H1 (cell line): ENCODE results near the gene NR2F1. TPM values are rescaled to one million over a fixed set of nuclear protein-coding genes. Genes with fewer than 3 reads are reported as not detected.
A peak's percentile ranks its signal among the peaks of the same experiment; 100 is the strongest.

Experiments
- BACH1 ChIP-seq: IDR thresholded peaks from 2 replicates; pipeline ENCODE4 v1.6.1; 2012; ENCODE audit warnings: low read length, improper control_type of control experiment
- CHD1 ChIP-seq: IDR thresholded peaks from 2 replicates; pipeline ENCODE4 v1.6.1; 2012; ENCODE audit warnings: low read depth, low read length, improper control_type of control experiment
- EZH2 ChIP-seq: fragments of 200-600 bp; sonication (generic); IDR thresholded peaks from 2 replicates; pipeline ENCODE4 v1.7.1; 2012; ENCODE audit warnings: low read depth, mild to moderate bottlenecking, moderate library complexity, low read length, inconsistent platforms; ENCODE audit not compliant: severe bottlenecking
- PHF8 ChIP-seq: fragments of 200-600 bp; sonication (generic); conservative IDR thresholded peaks from 2 replicates; pipeline ENCODE4 v1.7.1; 2012; ENCODE audit warnings: low read depth, mild to moderate bottlenecking, inconsistent platforms, low read length, moderate library complexity
- RAD21 ChIP-seq, 2 experiments: IDR thresholded peaks in 1 of 2; conservative IDR thresholded peaks in 1 of 2; 2 replicates each; pipeline ENCODE4 v1.6.1; 2011; ENCODE audit warnings: low read depth in 2 of 2, low read length in 2 of 2, improper control_type of control experiment in 1 of 2, inconsistent platforms in 1 of 2, mild to moderate bottlenecking in 1 of 2, moderate library complexity in 1 of 2
- SUZ12 ChIP-seq: fragments of 200-600 bp; sonication (generic); IDR thresholded peaks from 2 replicates; pipeline ENCODE4 v1.6.1; 2012; ENCODE audit warnings: mild to moderate bottlenecking, inconsistent platforms, low read length, moderate library complexity, mixed read lengths
- TCF12 ChIP-seq: IDR thresholded peaks from 2 replicates; pipeline ENCODE4 v1.6.1; 2011; ENCODE audit warnings: low read depth, mild to moderate bottlenecking, low read length
- polyA plus RNA-seq, 7 experiments: library from polyadenylated mRNA; depleted of rRNA in 3 of 7; stranded (reverse) in 5 of 7; unstranded in 2 of 7; fragments of >200 nt in 5 of 7; fragments of 200-250 nt in 2 of 7; gene quantifications; 1 replicate in 5 of 7; 2 replicates in 1 of 7; 4 replicates in 1 of 7; pipeline versions ENCODE4 v1.2.1 to v1.2.3, GENCODE V29; 2011 to 2013; ENCODE audit warnings: missing spikeins in 2 of 7, mixed read lengths in 2 of 7
- total RNA-seq: library from RNA; stranded (reverse); fragmentation: NEBNext Ultra II Directional; extraction: Animal tissue kit (Norgen Biotek cat#: 25700); gene quantifications from 2 replicates; pipeline ENCODE4 v1.2.1, GENCODE V29; 2021

Gene NR2F1
- total and polyA plus RNA-seq, 2 of the 8 experiments (the other 6 are each of a cell fraction or from before 2014, with no cell fraction given), result not detected

DNA sequence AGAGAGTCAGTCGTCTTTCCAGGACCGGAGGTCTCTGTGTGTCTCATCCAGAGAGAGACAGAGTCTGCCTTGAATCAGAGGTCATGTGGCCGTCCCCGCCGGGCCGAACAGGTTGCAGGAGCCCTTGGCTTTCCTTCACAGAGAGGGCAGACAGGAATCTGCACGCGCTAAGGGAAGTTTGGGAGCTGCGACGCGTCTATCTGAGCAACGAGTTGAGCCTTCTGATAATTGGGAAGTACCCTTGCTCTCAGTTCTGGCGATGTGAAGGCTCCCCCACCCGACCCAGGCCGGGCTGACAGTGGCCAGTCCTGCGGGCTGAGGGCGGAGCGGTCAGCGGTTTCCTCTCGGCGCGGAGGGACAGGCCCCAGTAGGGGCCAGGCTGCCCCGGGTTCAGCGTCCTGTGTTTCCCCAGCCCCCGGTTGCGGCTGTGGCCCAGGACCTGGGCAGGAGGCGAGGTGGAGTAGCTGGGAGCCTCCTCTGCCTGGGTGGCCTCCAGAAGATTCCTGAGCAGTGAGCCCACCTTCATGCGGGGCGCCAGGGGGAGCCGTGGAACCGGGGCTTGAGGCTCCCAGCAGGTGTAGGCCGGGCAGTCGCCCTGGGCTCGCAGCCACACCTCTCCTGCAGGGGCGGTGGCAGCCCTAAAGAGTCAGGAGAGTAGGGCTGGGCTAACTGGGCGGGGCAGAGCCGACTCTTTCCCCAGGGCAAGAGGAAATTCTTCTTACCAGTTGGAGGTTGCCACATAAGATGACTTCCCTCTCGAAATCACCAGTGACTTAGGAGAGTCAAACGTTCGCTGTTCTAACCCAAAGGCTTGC lies 13.9 kb downstream of the NR2F1 start (continued):
- 0 out of 2 replicates have a peak, but pooled peaks have one; percentile 22 for TF ChIP-seq TCF12
- TF ChIP-seq CHD1, result no peak
- TF ChIP-seq EZH2, result peak; percentile 79
- TF ChIP-seq BACH1, result peak; percentile 35; the same call in 1 of the 2 replicates
- no peak for TF ChIP-seq PHF8
- peak; percentile 61 to 69 for TF ChIP-seq RAD21 (IDR thresholded peaks at IDR 0.05 in 1 of 2, conservative IDR thresholded peaks at IDR 0.05 in 1 of 2; ENCODE audit: low read depth in 2 of 2, low read length in 2 of 2)
- TF ChIP-seq SUZ12, result peak; percentile 67
